HUES6 (cell line): ENCODE measurements around the gene CA11.
A peak's percentile ranks its signal among the peaks of the same experiment; 100 is the strongest.

ENCODE experiments used
- H3K27ac ChIP-seq: 2 replicates; pipeline ENCODE4 v1.7.0; 2013; ENCODE audit warnings: low read depth, mild to moderate bottlenecking, low read length, inconsistent platforms
- H3K27me3 ChIP-seq: 2 replicates; pipeline ENCODE4 v1.6.1; 2013; ENCODE audit warnings: low read length; ENCODE audit not compliant: control insufficient read depth, insufficient read depth
- H3K36me3 ChIP-seq: 2 replicates; pipeline ENCODE4 v1.6.1; 2013; ENCODE audit warnings: low read length; ENCODE audit not compliant: control insufficient read depth, insufficient read depth
- H3K4me1 ChIP-seq: 2 replicates; pipeline ENCODE4 v1.6.1; 2013; ENCODE audit warnings: low read length; ENCODE audit not compliant: control insufficient read depth, insufficient read depth
- H3K4me3 ChIP-seq: 2 replicates; pipeline ENCODE4 v1.5.1; 2013; ENCODE audit warnings: low read depth, low read length
- H3K9ac ChIP-seq: one replicate; pipeline ENCODE4 v1.6.1; 2013; ENCODE audit warnings: mild to moderate bottlenecking, low read length
- H3K9me3 ChIP-seq: 2 replicates; pipeline ENCODE4 v1.6.1; 2013; ENCODE audit warnings: low read depth, low read length; ENCODE audit not compliant: control insufficient read depth, insufficient read depth

CA11 gene

DNA sequence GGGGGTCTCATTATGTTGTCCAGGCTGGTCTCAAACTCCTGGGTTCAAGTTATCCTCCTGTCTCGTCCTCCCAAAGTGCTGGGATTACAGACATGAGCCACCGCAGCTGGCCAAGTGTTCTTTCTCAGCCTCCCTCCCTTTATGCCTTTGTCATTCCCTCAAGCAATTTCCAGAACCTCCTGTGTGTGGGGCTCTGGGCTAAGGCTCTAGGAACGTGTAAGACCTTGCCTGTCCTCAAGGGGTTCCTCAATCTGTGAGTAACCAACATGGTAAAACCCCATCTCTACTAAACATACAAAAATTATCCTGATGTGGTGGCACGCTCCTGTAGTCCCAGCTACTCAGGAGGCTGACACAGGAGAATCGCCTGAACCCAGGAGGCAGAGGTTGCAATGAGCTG, 55.0 kb downstream of the CA11 start:
- no peak overlapping the region for H3K4me3 ChIP-seq
- no peak overlapping the region for H3K27ac ChIP-seq
- no peaks in the 10 kb centered on the region for H3K36me3 ChIP-seq
- no peaks in the 10 kb centered on the region for H3K9me3 ChIP-seq
- no peaks in the 10 kb centered on the region for H3K27me3 ChIP-seq
- peaks cover 6% of the 10 kb centered on the region; the same call in 1 of the 2 replicates for H3K4me1 ChIP-seq
- H3K9ac ChIP-seq: no peak overlapping the region

DNA sequence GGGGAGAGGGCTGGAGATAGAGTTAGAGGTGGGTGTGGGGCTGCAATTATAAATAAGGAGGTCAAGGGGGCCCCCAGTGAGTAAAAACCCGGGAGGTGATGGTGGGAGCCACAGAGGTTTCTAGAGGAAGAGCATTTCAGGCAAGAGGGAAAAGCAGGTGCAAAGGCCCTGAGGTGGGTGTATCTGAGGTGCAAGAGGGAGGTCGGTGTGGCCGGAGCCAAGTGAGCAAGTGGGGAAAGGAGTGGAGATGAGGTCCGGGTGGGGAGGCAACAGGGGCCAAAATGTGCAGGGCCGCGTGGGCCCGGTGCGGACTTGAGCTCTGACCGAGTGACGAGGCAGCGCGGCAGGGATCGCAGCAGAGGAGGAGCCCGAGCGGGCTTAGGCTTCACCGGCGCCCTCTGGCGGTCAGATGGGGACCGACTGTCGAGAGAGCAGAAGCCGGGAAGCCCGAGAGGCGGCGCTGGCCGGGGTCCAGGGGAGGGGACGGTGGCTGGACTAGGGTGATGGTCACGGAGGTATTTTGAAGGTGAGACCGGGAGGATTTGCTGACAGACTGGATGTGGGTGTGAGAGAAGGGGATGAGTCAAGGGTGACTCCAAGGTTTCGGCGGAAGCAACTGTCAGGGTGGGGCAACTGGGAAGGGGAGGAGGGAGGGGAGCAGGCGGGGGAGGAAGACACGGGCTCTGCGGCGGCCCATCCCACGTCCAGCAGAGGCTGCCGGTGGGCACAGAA, 57.2 kb downstream of the CA11 start:
- H3K9me3 ChIP-seq: no peaks in the 10 kb centered on the region
- H3K27ac ChIP-seq: no peak overlapping the region
- no peaks in the 10 kb centered on the region for H3K27me3 ChIP-seq
- H3K4me3 ChIP-seq: peak overlapping the region; percentile 67
- H3K36me3 ChIP-seq: no peaks in the 10 kb centered on the region
- peaks cover 6% of the 10 kb centered on the region; the same call in 1 of the 2 replicates for H3K4me1 ChIP-seq
- H3K9ac ChIP-seq: no peak overlapping the region
